Stomach (tissue), 9 donors: Measurements from ENCODE around the gene SCTR. TPM values are rescaled to one million over a fixed set of nuclear protein-coding genes. Genes with fewer than 3 reads are reported as not detected.
"Not testable (repeated sequence)": the region's sequence is repeated elsewhere in the genome, so short reads cannot be mapped to it uniquely, and the experiment has no call there.

Source experiments
- DNase-seq, 2 donors: peaks; one replicate each; pipeline versions ENCODE4 v3.0.0 to v3.0.0-alpha.2; 2013 to 2019
- H3K27ac ChIP-seq, 5 donors: fragments of 200-600 bp in 4 of 5; sonication (generic) in 4 of 5; one replicate each; pipeline ENCODE4 v1.5.1; 2013 to 2019; ENCODE audit warnings: mild to moderate bottlenecking in 1 of 5, moderate library complexity in 1 of 5
- H3K27me3 ChIP-seq, 3 donors: fragments of 200-600 bp; sonication (generic); one replicate each; pipeline ENCODE4 v1.5.1; 2017 to 2019; ENCODE audit warnings: mixed run types in 1 of 3
- H3K36me3 ChIP-seq, 4 donors: fragments of 200-600 bp; sonication (generic); 1 replicate in 3 of 4; 2 replicates in 1 of 4; pipeline ENCODE4 v1.5.1; 2016 to 2019
- H3K4me1 ChIP-seq, 4 donors: fragments of 200-600 bp; sonication (generic); one replicate each; pipeline ENCODE4 v1.5.1; 2016 to 2019
- H3K4me3 ChIP-seq, 4 donors: fragments of 200-600 bp; sonication (generic) in 3 of 4; one replicate each; pipeline ENCODE4 v1.5.1; 2016 to 2019; ENCODE audit warnings: mild to moderate bottlenecking in 1 of 4
- H3K9me3 ChIP-seq, 4 donors: fragments of 200-600 bp; sonication (generic); one replicate each; pipeline ENCODE4 v1.5.1; 2016 to 2019
- CTCF ChIP-seq, 7 experiments: fragments of 450-650 bp in 4 of 7; fragments of 200-600 bp in 3 of 7; sonication (generic) in 3 of 7; IDR thresholded peaks; one replicate each; pipeline ENCODE4 v1.5.1; 2016 to 2019; ENCODE audit warnings: antibody characterized with exemption in 7 of 7, control low read depth in 2 of 7, mild to moderate bottlenecking in 1 of 7
- EP300 ChIP-seq: sonication (generic); formaldehyde crosslinking; IDR thresholded peaks from one replicate; pipeline ENCODE4 v1.6.1; 2017; ENCODE audit warnings: antibody characterized with exemption
- POLR2A ChIP-seq, 4 donors: fragments of 450-650 bp; IDR thresholded peaks; one replicate each; pipeline ENCODE4 v1.6.1; 2016; ENCODE audit warnings: antibody characterized with exemption in 4 of 4, control low read depth in 2 of 4, mild to moderate bottlenecking in 1 of 4, moderate library complexity in 1 of 4
- POLR2AphosphoS5 ChIP-seq, 3 donors: sonication (generic); formaldehyde crosslinking; IDR thresholded peaks; one replicate each; pipeline ENCODE4 v1.6.1; 2016; ENCODE audit warnings: antibody characterized with exemption in 3 of 3
- WGBS, 5 donors: extraction: QIAGEN DNeasy Blood & Tissue Kit in 3 of 5; methylation state at CpG; one replicate each; pipeline versions ENCODE4 v1.1.5 to v1.1.7; 2013 to 2018; 5-methylcytosine and 5-hydroxymethylcytosine counted together
- intact Hi-C: fragments of 100-400 bp; cut with DNase I; formaldehyde crosslinking; loops from one replicate; pipeline ENCODE4 v1.15.1; 2023; ENCODE audit warnings: low total_unique reads
- polyA plus RNA-seq, 3 donors: library from polyadenylated mRNA; stranded (reverse); fragments of 200-250 nt; gene quantifications; one replicate each; pipeline ENCODE4 v1.2.3, GENCODE V29; 2013
- total RNA-seq, 5 donors: library from RNA; depleted of rRNA; stranded (reverse); fragments of >200 nt; gene quantifications; one replicate each; pipeline versions ENCODE4 v1.1.0 to v1.2.3, GENCODE V29; 2014 to 2016
- donor health status: healthy with polysubstance abuse.
- donor health status: Bipolar disorder and iron deficiency.
- donor health status: healthy.

The SCTR gene
- total and polyA plus RNA-seq, 8 donors: 0.18 to 8.6 (median 4.1) TPM; not detected in 2

- intact Hi-C loops: loop anchor here (5.0 kb wide), 1 partner anchor 72 kb away; no protein-coding TSS in a partner anchor
- DNase-seq: no peak
These were observed 119.1 kb downstream of the SCTR start for GRCh38 chr2:119405151-119405550.

GRCh38 chr2:119403618-119404017 is 120.7 kb downstream of the SCTR start:
- intact Hi-C loops: not testable (repeated sequence)
- 88 to 94% (median 91%) methylated on average over 11 to 12 of the region's 12 CpGs for WGBS, 5 donors
- peak overlapping the region in 2 of 5 donors; percentile 60 to 76 for H3K27ac ChIP-seq

More at GRCh38 chr2:119405151-119405550, 119.1 kb downstream of the SCTR start:
- Histone ChIP-seq H3K4me3 (no peak overlapping the region), H3K27me3 (no peaks in the 10 kb centered on the region), H3K4me1 (peaks cover 0 to 29% (median 24%) of the 10 kb centered on the region in 4 donors), H3K27ac (no peak overlapping the region), H3K9me3 (no peaks in the 10 kb centered on the region), H3K36me3 (no peaks in the 10 kb centered on the region)
- TF ChIP-seq POLR2A (IDR thresholded peaks at IDR 0.05) (no peak), POLR2AphosphoS5 (IDR thresholded peaks at IDR 0.05) (no peak)
- WGBS, 5 donors: 90 to 94% (median 92%) methylated on average over 2 of the region's 2 CpGs

GRCh38 chr2:119402645-119403560 is 121.4 kb downstream of the SCTR start:
- peaks cover 0 to 18% (median 17%) of the 10 kb centered on the region in 4 donors for H3K4me1 ChIP-seq
- no peaks in the 10 kb centered on the region for H3K36me3 ChIP-seq
- H3K27me3 ChIP-seq: no peaks in the 10 kb centered on the region
- H3K27ac ChIP-seq: peak overlapping the region; percentile 55 to 83 (median 66)
- WGBS, 5 donors: 50 to 69% (median 62%) methylated on average over 8 to 10 of the region's 10 CpGs
- H3K9me3 ChIP-seq: no peaks in the 10 kb centered on the region
- intact Hi-C loops: no loop called here
- peak; percentile 83 for DNase-seq
- TF ChIP-seq POLR2AphosphoS5 (IDR thresholded peaks at IDR 0.05) (peak in 2 of 3 donors; percentile 47 to 81), CTCF (IDR thresholded peaks at IDR 0.05) (no peak)
- H3K4me3 ChIP-seq: no peak overlapping the region

More at GRCh38 chr2:119403618-119404017, 120.7 kb downstream of the SCTR start:
- H3K27me3 ChIP-seq, H3K4me3 ChIP-seq, H3K36me3 ChIP-seq, H3K9me3 ChIP-seq, DNase-seq: not testable (repeated sequence)
- peaks cover 0 to 24% (median 21%) of the 10 kb centered on the region in 4 donors for H3K4me1 ChIP-seq

- 86 to 92% (median 89%) methylated on average over 5 of the region's 5 CpGs for WGBS, 5 donors
- Histone ChIP-seq H3K4me3 (no peak overlapping the region), H3K27ac (peak overlapping the region in 4 of 5 donors; percentile 54 to 76 (median 63)), H3K27me3 (no peaks in the 10 kb centered on the region), H3K4me1 (peaks cover 0 to 13% (median 12%) of the 10 kb centered on the region in 4 donors), H3K9me3 (no peaks in the 10 kb centered on the region), H3K36me3 (no peaks in the 10 kb centered on the region)
- TF ChIP-seq POLR2A (IDR thresholded peaks at IDR 0.05) (no peak), CTCF (IDR thresholded peaks at IDR 0.05) (no peak), EP300 (no peak), POLR2AphosphoS5 (IDR thresholded peaks at IDR 0.05) (no peak)
- intact Hi-C loops: no loop called here
- DNase-seq: no peak
These were observed 122.2 kb downstream of the SCTR start for GRCh38 chr2:119402106-119402505.

- no peak for DNase-seq
- intact Hi-C loops: no loop called here
- 79 to 92% (median 90%) methylated on average over 5 to 6 of the region's 6 CpGs for WGBS, 5 donors
- Histone ChIP-seq H3K36me3 (no peaks in the 10 kb centered on the region), H3K9me3 (no peaks in the 10 kb centered on the region), H3K27ac (no peak overlapping the region), H3K4me1 (no peaks in the 10 kb centered on the region), H3K27me3 (no peaks in the 10 kb centered on the region), H3K4me3 (no peak overlapping the region)
- TF ChIP-seq EP300 (no peak), CTCF (IDR thresholded peaks at IDR 0.05) (no peak), POLR2A (IDR thresholded peaks at IDR 0.05) (no peak), POLR2AphosphoS5 (IDR thresholded peaks at IDR 0.05) (no peak)
These were observed 127.1 kb downstream of the SCTR start for GRCh38 chr2:119397196-119397595.
